ENCODE results near the gene RBM20.
"Not testable (repeated sequence)": the region's sequence is repeated elsewhere in the genome, so short reads cannot be mapped to it uniquely, and the experiment has no call there.

Gene RBM20

DNA sequence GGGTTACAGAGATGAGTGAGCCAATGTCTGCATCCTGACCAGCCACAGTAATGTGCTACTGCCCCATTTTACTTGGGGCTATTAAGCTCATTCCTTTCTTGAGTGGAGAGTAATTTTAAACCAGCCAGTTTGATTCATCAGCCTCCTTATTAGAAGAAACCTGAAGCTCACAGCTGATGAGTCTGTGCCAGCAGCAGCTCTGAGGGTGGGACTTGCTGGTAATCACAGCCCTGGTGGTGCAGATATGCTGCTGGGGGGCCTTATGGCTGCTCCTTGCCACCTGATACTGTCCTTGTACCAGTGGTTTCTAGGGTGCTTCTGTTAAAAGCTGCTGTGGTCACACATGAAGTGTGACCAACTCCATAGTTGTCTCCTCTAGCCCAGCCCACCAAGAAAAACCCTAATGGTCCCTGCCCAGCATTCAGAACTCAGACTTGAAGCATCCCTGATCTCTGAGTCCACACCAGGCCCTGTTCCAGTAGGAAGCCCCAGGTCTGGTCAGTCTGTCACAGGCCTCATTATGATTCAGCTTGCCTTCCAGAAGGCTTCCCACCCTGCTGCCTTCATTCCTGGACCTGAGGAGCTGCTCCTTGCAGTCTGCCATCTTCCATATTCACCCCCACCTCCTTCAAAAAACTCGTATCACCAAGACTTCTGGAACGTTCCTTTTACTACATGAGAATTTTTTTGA is 28.9 kb upstream of the RBM20 start:
- no peak for DNase-seq (ENCODE audit: low read depth in 1 of 2, low spot score in 1 of 2)
- in situ Hi-C loops (cut with HindIII; ENCODE audit: low pct_unique_long_range_greater_than_20kb, low sequenced_read_pairs): no loop called here
- no peak for TF ChIP-seq JUND (IDR thresholded peaks at IDR 0.05; ENCODE audit: low read depth)

DNA sequence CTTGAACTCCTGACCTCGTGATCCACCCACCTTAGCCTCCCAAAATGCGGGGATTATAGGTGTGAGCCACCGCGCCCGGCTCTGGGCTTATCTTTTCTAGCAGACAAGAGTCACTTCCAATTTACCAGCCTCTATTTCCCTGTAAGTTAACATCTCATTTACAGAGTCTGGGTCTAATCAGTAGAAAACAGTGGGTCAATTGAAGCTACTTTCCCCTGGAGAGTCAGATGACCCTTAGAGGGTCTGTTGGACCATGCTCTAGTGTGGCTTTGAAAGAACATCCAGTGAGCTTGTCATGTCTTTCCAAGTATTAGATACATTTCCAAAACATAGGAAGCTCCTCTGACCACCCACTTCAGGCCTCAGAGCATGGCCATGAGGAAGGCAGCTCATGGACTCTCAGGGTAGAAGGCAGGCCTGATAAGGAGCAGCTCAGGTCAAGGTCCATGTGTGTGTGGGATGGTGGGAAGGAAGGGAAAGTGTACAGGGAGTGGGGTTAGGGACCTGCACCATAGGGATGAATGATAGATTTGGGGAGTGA is 27.6 kb upstream of the RBM20 start:
- in situ Hi-C loops (cut with HindIII; ENCODE audit: low pct_unique_long_range_greater_than_20kb, low sequenced_read_pairs): no loop called here
- TF ChIP-seq JUND (IDR thresholded peaks at IDR 0.05; ENCODE audit: low read depth): no peak
- no peak for DNase-seq (ENCODE audit: low read depth in 1 of 2, low spot score in 1 of 2)

DNA sequence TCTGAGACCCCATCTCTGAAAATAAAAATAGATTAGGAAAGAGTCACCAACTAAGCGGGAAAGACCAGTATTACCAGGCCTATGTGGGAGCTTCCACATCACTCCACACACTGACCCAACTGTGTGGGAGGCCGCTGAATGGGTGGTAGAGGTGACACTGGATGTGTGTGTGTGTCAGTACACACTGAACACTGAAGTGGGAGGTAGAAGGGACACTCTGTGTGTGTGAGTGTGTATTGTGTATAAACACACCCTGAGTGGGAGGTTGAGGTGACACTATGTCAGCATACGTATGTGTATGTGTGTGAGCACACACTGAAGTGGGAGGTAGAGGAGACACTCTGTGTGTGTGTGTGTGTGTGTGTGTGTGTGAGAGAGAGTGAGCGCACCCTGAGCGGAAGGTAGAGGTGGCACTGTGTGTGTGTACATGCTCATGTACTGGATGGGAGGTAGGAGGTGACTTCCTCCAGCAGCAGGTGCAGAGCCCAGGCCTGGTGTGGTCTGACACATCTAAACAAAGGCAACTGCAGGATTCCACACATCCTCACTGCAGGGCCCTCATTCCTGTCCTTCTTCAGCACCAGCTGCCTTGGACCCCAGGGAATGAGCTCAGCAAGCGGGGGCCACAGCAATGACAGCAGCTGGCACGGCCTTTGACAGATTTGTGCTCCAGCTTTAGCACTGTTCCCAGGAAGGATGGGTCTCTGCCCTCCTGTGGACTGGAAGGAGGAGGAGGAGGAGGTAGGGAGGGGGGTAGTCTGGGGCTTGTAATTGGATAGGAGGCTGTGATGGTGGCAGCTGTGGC is 26.5 kb upstream of the RBM20 start:
- no peak for TF ChIP-seq JUND (IDR thresholded peaks at IDR 0.05; ENCODE audit: low read depth)
- DNase-seq (ENCODE audit: low read depth in 1 of 2, low spot score in 1 of 2): no peak
- in situ Hi-C loops (cut with HindIII; ENCODE audit: low pct_unique_long_range_greater_than_20kb, low sequenced_read_pairs): no loop called here

GRCh38 chr10:110618230-110618610 is 25.9 kb upstream of the RBM20 start:
- no peak for TF ChIP-seq JUND (IDR thresholded peaks at IDR 0.05; ENCODE audit: low read depth)
- DNase-seq (ENCODE audit: low read depth in 1 of 2, low spot score in 1 of 2): no peak
- in situ Hi-C loops (cut with HindIII; ENCODE audit: low pct_unique_long_range_greater_than_20kb, low sequenced_read_pairs): no loop called here

DNA sequence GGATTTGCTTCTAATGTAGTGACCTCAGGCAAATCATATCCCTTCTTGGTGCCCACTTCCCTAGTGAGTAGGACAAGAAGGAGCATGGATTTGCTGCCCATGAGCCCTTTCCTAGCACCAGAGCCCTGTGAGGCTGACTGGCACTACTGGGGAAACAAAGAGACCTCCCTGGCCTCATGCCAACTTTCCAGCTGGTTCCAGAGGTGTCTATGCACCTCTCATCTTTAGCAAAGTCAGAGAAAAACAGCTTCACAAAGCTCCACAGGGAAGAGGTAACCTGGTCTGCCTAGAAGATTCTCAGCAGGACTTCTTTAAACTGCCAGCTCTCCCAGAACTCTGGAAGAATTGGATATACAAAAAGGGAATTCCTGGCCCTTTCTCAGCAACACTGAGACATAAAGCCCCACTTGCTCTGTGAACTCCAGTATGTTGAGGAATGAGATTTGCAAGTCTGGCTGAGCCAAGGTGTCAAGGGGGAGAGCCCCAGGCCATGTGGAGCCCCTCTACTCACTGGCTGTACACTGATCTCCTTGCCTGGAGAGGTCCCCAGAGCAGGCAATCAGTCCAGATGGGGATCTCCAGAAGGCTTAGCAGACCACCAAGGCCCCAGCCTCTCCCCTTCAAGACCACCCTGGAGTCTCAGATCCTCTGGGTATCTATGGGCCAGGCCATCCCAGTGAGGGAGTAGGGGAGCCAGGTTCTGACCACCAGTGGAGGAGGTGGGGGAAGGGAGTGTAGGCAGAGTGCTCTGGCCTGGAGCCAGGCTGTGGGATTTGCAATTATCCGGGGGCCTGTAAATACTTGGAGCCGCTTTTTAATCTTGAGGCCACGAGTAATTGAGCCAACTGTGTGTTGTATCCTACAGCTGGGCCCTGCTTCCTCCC is 24.4 kb upstream of the RBM20 start:
- TF ChIP-seq JUND (IDR thresholded peaks at IDR 0.05; ENCODE audit: low read depth): no peak
- no peak for DNase-seq (ENCODE audit: low read depth in 1 of 2, low spot score in 1 of 2)
- in situ Hi-C loops (cut with HindIII; ENCODE audit: low pct_unique_long_range_greater_than_20kb, low sequenced_read_pairs): no loop called here

GRCh38 chr10:110620398-110620719 is 23.8 kb upstream of the RBM20 start:
- in situ Hi-C loops (cut with HindIII; ENCODE audit: low pct_unique_long_range_greater_than_20kb, low sequenced_read_pairs): no loop called here
- DNase-seq (ENCODE audit: low read depth in 1 of 2, low spot score in 1 of 2): no peak
- no peak for TF ChIP-seq JUND (IDR thresholded peaks at IDR 0.05; ENCODE audit: low read depth)

GRCh38 chr10:110623316-110623715 is 20.8 kb upstream of the RBM20 start:
- DNase-seq (ENCODE audit: low read depth in 1 of 2, low spot score in 1 of 2); in situ Hi-C loops (cut with HindIII; ENCODE audit: low pct_unique_long_range_greater_than_20kb, low sequenced_read_pairs): not testable (repeated sequence)

GRCh38 chr10:110625356-110625894 is 18.7 kb upstream of the RBM20 start:
- no peak for TF ChIP-seq JUND (IDR thresholded peaks at IDR 0.05; ENCODE audit: low read depth)
- no peak for DNase-seq (ENCODE audit: low read depth in 1 of 2, low spot score in 1 of 2)
- in situ Hi-C loops (cut with HindIII; ENCODE audit: low pct_unique_long_range_greater_than_20kb, low sequenced_read_pairs): no loop called here

GRCh38 chr10:110625951-110626855 is 17.9 kb upstream of the RBM20 start:
- in situ Hi-C loops (cut with HindIII; ENCODE audit: low pct_unique_long_range_greater_than_20kb, low sequenced_read_pairs): no loop called here
- DNase-seq (ENCODE audit: low read depth in 1 of 2, low spot score in 1 of 2): no peak
- TF ChIP-seq JUND (IDR thresholded peaks at IDR 0.05; ENCODE audit: low read depth): no peak

GRCh38 chr10:110628161-110628560 is 16.0 kb upstream of the RBM20 start:
- DNase-seq (ENCODE audit: low read depth in 1 of 2, low spot score in 1 of 2): no peak
- TF ChIP-seq JUND (IDR thresholded peaks at IDR 0.05; ENCODE audit: low read depth): no peak
- in situ Hi-C loops (cut with HindIII; ENCODE audit: low pct_unique_long_range_greater_than_20kb, low sequenced_read_pairs): no loop called here

GRCh38 chr10:110629680-110630191 is 14.4 kb upstream of the RBM20 start:
- in situ Hi-C loops (cut with HindIII; ENCODE audit: low pct_unique_long_range_greater_than_20kb, low sequenced_read_pairs): no loop called here
- DNase-seq (ENCODE audit: low read depth in 1 of 2, low spot score in 1 of 2): peak in 1 of 2 experiments; percentile 70
- no peak for TF ChIP-seq JUND (IDR thresholded peaks at IDR 0.05; ENCODE audit: low read depth)
